VCaP (cell line): ENCODE measurements around the gene MCL1.

ENCODE experiments used
- H3K27ac ChIP-seq: fragments of 450-650 bp; 2 replicates; pipeline ENCODE4 v1.5.1; 2017
- TF ChIP-seq, protein P1 (sequence below): fragments of 450-650 bp; conservative IDR thresholded peaks from 2 replicates; pipeline ENCODE4 v1.5.1; 2017; ENCODE audit warnings: mild to moderate bottlenecking, moderate library complexity

MCL1 gene

DNA sequence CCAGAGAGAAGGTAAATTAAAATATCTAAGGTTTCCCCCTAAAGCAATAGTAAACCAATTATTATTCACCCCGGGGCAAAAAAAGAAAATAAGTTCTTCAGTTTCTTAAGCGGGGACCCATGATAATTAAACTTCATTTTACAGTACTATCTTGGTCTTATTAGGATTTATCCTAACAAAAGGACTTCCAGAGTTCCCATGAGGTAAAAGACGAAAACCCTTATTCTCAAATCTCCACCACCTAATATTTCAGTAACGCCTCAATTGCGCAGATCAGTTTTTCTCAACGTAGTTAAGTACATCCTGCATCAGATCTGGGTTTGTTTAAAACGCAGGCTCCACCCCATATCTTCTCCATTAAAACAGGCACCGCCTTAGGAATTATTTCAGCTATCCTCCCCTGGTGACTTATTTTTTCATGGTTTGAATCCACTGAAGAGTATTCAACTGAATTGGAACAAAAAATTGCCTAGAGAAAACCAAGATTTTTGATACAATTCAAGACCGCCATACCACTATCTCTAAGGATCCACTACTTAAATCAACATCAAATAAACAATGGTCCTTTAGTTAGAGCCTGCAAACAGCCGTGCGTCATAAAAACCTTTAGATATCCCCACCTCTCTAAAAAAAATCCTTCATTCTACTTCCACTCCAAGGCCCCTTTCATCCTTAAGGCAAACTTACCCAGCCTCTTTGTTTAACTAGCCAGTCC lies 1.7 kb downstream of the MCL1 start:
- peak overlapping the region; percentile 97 for H3K27ac ChIP-seq
- TF ChIP-seq, protein P1, sequence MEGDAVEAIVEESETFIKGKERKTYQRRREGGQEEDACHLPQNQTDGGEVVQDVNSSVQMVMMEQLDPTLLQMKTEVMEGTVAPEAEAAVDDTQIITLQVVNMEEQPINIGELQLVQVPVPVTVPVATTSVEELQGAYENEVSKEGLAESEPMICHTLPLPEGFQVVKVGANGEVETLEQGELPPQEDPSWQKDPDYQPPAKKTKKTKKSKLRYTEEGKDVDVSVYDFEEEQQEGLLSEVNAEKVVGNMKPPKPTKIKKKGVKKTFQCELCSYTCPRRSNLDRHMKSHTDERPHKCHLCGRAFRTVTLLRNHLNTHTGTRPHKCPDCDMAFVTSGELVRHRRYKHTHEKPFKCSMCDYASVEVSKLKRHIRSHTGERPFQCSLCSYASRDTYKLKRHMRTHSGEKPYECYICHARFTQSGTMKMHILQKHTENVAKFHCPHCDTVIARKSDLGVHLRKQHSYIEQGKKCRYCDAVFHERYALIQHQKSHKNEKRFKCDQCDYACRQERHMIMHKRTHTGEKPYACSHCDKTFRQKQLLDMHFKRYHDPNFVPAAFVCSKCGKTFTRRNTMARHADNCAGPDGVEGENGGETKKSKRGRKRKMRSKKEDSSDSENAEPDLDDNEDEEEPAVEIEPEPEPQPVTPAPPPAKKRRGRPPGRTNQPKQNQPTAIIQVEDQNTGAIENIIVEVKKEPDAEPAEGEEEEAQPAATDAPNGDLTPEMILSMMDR: no peak

DNA sequence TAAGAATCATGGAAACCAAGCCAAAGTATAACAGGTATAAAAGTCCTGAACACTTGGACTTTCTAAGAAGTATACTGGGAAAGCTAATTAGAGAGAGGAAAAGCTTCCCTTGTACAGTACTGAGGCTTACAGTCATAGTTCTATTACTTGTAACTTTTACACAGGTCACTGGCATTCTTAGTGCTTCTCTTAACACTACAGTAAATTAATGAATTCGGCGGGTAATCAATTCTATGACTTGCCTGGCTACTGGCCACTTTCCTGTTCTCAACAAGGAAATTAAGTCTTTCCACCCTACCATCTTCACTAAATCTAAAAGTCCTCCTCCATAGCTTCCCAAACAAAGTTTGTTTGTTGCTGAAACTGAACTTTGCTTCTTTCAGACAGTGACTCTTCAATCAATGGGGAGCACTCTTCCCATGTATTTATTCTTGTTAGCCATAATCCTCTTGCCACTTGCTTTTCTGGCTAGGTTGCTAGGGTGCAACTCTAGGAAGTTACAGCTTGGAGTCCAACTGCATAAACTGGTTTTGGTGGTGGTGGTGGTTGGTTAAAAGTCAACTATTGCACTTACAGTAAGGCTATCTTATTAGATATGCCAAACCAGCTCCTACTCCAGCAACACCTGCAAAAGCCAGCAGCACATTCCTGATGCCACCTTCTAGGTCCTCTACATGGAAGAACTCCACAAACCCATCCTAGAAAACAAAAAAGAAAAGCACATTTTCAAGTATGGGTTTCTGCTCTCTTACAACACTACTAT lies 2.4 kb downstream of the MCL1 start:
- peak overlapping the region; percentile 97 for H3K27ac ChIP-seq
- TF ChIP-seq, protein P1: no peak

DNA sequence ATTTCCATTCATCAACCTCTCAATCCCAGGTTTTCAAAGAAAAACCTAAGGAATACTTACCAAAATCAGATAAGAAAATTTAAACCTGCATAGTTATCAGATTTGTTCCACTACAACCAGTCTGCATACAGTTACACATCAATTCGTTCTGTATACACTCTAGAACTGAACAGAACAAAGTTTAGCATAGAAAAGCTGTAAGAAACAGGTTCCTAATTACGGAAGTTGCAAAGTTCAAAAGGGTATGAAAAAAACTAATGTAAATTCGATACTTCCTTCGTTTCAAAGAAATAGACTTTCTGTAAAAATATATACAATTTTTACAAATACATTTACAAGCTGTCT lies 3.1 kb downstream of the MCL1 start:
- TF ChIP-seq, protein P1: no peak
- peak overlapping the region; percentile 97 for H3K27ac ChIP-seq

DNA sequence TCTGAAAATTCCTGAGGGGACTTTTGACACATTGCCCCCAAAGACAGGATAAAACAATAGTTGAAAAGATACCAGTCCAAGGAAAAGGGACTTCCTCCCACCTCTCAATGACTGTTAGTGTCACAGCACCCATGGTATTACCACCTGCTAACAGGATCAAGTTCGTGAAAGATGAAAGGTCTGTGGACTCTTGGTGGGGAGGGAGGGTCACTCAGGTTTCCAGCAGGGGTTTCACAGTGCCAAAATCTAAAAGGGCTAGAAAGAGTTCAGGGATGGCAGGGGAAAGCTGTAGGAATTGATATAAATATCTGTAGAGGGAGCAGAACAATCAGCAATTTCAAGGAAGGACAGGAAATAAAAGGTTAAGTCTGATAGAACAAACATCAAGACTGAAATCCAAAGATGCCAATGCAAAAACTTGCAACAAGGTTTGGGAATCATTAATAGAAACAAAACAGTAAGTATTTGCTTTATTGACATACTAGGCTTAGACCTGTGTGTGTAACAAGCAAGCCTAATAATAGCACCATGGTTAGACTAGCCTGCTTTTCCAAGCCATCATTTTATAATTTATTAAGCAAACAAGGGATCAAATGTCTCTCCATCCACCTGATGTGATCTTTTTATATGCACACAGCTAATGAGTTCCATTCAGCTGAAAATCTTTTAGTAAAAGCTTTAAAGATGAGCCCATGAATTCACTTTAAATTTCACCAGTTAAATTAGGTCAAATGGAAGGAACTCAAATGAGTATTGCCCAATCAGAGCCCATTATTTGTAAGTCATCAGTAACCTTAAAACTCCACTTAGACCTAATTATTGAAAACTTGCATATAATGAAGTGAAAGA lies 3.7 kb downstream of the MCL1 start:
- TF ChIP-seq, protein P1: no peak
- H3K27ac ChIP-seq: peak overlapping the region; percentile 97

DNA sequence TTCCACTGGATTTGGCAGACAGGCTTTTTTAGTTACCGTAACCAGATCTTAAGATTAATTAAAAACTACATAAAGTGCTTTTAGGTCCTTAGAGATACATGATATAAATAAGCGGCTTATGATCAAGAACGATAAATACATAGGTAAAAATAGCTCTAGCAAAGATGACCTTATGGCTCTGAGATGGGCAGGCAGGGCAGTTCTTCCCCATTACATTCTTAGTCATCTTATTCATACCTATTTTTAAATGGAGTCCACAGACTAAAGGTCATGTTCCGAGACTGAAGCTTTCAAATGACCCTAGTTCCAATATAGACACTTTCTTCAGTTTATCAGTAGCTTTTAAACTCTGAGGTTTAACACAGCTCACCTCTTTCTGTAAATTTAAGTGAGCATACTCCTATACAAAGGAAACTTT lies 4.3 kb downstream of the MCL1 start:
- peak overlapping the region; percentile 97 for H3K27ac ChIP-seq
- TF ChIP-seq, protein P1: no peak

DNA sequence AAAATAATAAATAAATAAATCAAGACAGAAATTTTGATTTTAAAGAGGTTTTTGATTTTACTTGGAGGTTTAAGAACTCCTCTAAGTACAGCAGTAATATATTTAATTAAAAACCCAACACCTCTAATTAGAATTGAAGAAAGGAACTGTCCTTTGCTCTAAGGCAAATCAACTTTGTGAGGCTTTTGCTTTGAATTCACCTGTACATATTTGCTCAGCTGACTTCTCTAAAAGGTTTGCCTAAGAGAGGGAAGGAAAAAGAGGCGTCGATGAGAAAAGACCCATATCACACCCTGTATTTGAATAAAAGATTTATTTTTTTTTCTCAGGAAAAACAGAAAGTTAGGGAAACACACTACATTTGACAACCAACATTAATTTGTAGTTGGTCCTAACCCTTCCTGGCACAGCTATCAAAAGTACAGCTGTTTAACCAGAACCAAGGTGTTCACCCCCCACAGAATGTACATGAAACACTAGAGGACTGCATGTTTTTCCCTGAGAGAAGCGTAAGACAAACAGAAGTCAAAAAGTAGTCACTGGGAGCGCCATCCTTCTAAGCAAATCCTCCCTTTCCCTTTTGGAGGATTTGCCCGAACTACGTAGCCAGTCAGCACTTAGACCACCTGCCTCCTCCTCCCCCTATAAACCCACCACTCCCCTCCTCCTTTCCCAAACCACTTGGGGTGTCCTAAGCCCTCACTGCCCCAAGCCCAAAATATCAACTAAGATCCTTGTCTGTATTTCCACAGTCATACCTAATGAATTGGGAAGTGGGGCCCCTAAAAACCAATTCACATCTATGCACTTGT lies 4.9 kb downstream of the MCL1 start:
- H3K27ac ChIP-seq: peak overlapping the region; percentile 97
- TF ChIP-seq, protein P1: no peak

DNA sequence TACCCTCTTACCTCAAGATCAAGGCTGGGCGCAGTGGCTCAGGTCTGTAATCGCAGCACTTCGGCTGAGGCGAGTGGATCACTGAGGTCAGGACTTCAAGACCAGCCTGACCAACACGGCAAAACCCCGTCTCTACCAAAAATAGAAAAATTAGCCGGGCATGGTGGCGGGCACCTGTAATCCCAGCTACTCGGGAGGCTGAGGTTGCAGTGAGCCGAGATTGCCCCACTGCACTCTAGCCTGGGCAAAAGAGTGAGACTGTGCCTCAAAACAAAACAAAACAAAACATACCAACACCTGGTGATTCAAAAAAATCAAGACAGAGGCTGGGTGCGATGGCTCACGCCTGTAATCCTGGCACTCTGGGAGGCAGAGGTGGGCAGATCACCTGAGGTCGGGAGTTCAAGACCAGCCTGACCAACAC lies 5.8 kb downstream of the MCL1 start:
- peak overlapping the region; percentile 97 for H3K27ac ChIP-seq
